ENCODE results near the gene GGA1. TPM values are rescaled to one million over a fixed set of nuclear protein-coding genes. Genes with fewer than 3 reads are reported as not detected.

Gene GGA1
- total and polyA plus RNA-seq, 2 of the 4 experiments (the other 2 are of a cell fraction): 17.2 to 48.5 TPM

GRCh38 chr22:37607010-37607934, 1.4 kb upstream of the GGA1 start:
- DNase-seq (peak; percentile 40), ATAC-seq (ENCODE audit: low read depth) (0 out of 2 replicates have a peak, but pooled peaks have one; percentile 6)
- Histone ChIP-seq H3K9me3 (ENCODE audit: control insufficient read depth, insufficient read depth, low read length) (no peaks in the 10 kb centered on the region), H4K8ac (ENCODE audit: low read depth in 2 of 2, low read length in 2 of 2) (peak overlapping the region; percentile 75 to 97), H3K4me1 (ENCODE audit: control insufficient read depth, insufficient read depth, low read length) (peaks cover 7% of the 10 kb centered on the region), H2AFZ (replicated peaks; ENCODE audit: low read length, poor library complexity) (peak overlapping the region; percentile 86), H2AK9ac (replicated peaks; ENCODE audit: low read depth, low read length, poor library complexity) (peak overlapping the region; percentile 86), H3K9me1 (ENCODE audit: insufficient read depth, low read length) (no peaks in the 10 kb centered on the region), H4K91ac (ENCODE audit: insufficient read depth, low read depth, low read length) (no peak overlapping the region; the same call in 1 of the 2 replicates), H3K4ac (ENCODE audit: low read depth, low read length) (peak overlapping the region; percentile 50), H3K56ac (ENCODE audit: extremely low read depth, insufficient read depth, low read length) (no peak overlapping the region), H4K5ac (ENCODE audit: low read depth, low read length) (peak overlapping the region; percentile 40), H3K79me1 (ENCODE audit: low read depth in 1 of 2, low read length in 2 of 2) (peaks cover 22 to 33% of the 10 kb centered on the region in 2 experiments), H3K4me3 (ENCODE audit: insufficient read depth, low read depth, low read length) (peak overlapping the region; percentile 40; the same call in 1 of the 2 replicates), H3K4me2 (ENCODE audit: low read depth, low read length) (peak overlapping the region; percentile 93), H3K9ac (ENCODE audit: low read depth, low read length) (no peak overlapping the region; the same call in 1 of the 2 replicates), H2BK15ac (ENCODE audit: low read depth, low read length) (no peak overlapping the region), H3K27ac (ENCODE audit: insufficient read depth, low read length) (peak overlapping the region; percentile 96), H2BK20ac (ENCODE audit: low read depth, low read length) (no peak overlapping the region), H2BK120ac (ENCODE audit: low read depth, low read length) (no peak overlapping the region), H3K14ac (replicated peaks; ENCODE audit: low read depth, low read length) (no peak overlapping the region), H3K23ac (ENCODE audit: low read depth, low read length) (no peak overlapping the region), H3K27me3 (ENCODE audit: control insufficient read depth, insufficient read depth, low read length) (peaks cover 7% of the 10 kb centered on the region), H4K20me1 (ENCODE audit: insufficient read depth, low read length) (0 out of 2 replicates have a peak, but pooled peaks cover 3% of the 10 kb centered on the region), H3K36me3 (ENCODE audit: control insufficient read depth, insufficient read depth, low read length) (no peaks in the 10 kb centered on the region), H2AK5ac (ENCODE audit: low read depth, low read length) (peak overlapping the region; percentile 35; the same call in 1 of the 2 replicates), H2BK5ac (ENCODE audit: low read depth, low read length, poor library complexity, severe bottlenecking) (no peak overlapping the region), H3K18ac (ENCODE audit: low read depth, low read length) (no peak overlapping the region)
- CTCF ChIA-PET: interaction anchor here (0.6 to 2.6 kb wide), 14 partner anchors 9 to 88 kb away, joined by 3 to 18 read pairs (median 3); no protein-coding TSS in a partner anchor
- dilution Hi-C loops (cut with HindIII; ENCODE audit: low sequenced_read_pairs, unreplicated experiment): no loop called here
- TF ChIP-seq NFE2L2 (IDR thresholded peaks at IDR 0.05; ENCODE audit: low read depth, low read length): no peak
- peak; percentile 76 for TF ChIP-seq CTCF (conservative IDR thresholded peaks at IDR 0.05; ENCODE audit: low read depth, low read length)
- TF ChIP-seq CHD1 (IDR thresholded peaks at IDR 0.05; ENCODE audit: low read depth, low read length): no peak
- no peak for TF ChIP-seq FOS (IDR thresholded peaks at IDR 0.05; ENCODE audit: low read depth, low read length)
- TF ChIP-seq MAZ (IDR thresholded peaks at IDR 0.05; ENCODE audit: borderline replicate concordance, low read depth, low read length): no peak
- no peak for TF ChIP-seq POLR2A (IDR thresholded peaks at IDR 0.05; ENCODE audit: low read depth, low read length)
- TF ChIP-seq MAFK (IDR thresholded peaks at IDR 0.05; ENCODE audit: low read depth, low read length): no peak
- TF ChIP-seq MXI1 (IDR thresholded peaks at IDR 0.05; ENCODE audit: borderline replicate concordance, low read depth, low read length): no peak
- TF ChIP-seq RAD21 (IDR thresholded peaks at IDR 0.05; ENCODE audit: low read length): peak; percentile 51
- TF ChIP-seq SMC3 (IDR thresholded peaks at IDR 0.05; ENCODE audit: low read depth, low read length): peak; percentile 41; the same call in 1 of the 2 replicates
- TF ChIP-seq RFX5 (IDR thresholded peaks at IDR 0.05; ENCODE audit: low read depth, low read length): no peak
- TF ChIP-seq CEBPB (IDR thresholded peaks at IDR 0.05; ENCODE audit: low read depth, low read length): peak; percentile 57
- no CpG with 5 or more reads among the region's 44 CpGs for WGBS, 2 experiments (ENCODE audit: extremely low coverage in 2 of 2, insufficient read length in 1 of 2)
- POLR2A ChIA-PET (ENCODE audit: unreplicated experiment): interaction anchor here (1.0 kb wide), 3 partner anchors 27 to 70 kb away, joined by 3 to 6 read pairs (median 3); no protein-coding TSS in a partner anchor
- in situ Hi-C loops (cut with MboI; ENCODE audit: low sequenced_read_pairs): no loop called here
- intact Hi-C loops (cut with micrococcal nuclease): loop anchor here (5.0 kb wide), 1 partner anchor 60 kb away; no protein-coding TSS in a partner anchor
- no TSS peak for BruUV-seq (replicated peaks)

Measured in IMR-90 (cell line).